Uterus (tissue), 4 donors: ENCODE measurements around the gene PLA2G4D. TPM values are rescaled to one million over a fixed set of nuclear protein-coding genes. Genes with fewer than 3 reads are reported as not detected.
"Not testable (repeated sequence)": the region's sequence is repeated elsewhere in the genome, so short reads cannot be mapped to it uniquely, and the experiment has no call there.

ENCODE experiments used
- DNase-seq, 2 donors: peaks; one replicate each; pipeline ENCODE4 v3.0.0-alpha.2; 2019 to 2020
- H3K27ac ChIP-seq, 2 donors: fragments of 200-600 bp; sonication (generic); 1 replicate in 1 of 2; 2 replicates in 1 of 2; pipeline ENCODE4 v1.5.1; 2016 to 2018
- H3K27me3 ChIP-seq, 2 donors: fragments of 200-600 bp; sonication (generic); one replicate each; pipeline ENCODE4 v1.5.1; 2018 to 2019; ENCODE audit warnings: control low read depth in 1 of 2
- H3K36me3 ChIP-seq, 2 donors: fragments of 200-600 bp; sonication (generic); one replicate each; pipeline ENCODE4 v1.5.1; 2019; ENCODE audit warnings: control low read depth in 1 of 2
- H3K4me1 ChIP-seq, 2 donors: fragments of 200-600 bp; sonication (generic); one replicate each; pipeline ENCODE4 v1.5.1; 2018 to 2019; ENCODE audit warnings: control low read depth in 1 of 2
- H3K4me3 ChIP-seq, 2 donors: fragments of 200-600 bp; sonication (generic); 1 replicate in 1 of 2; 2 replicates in 1 of 2; pipeline ENCODE4 v1.5.1; 2018 to 2019; ENCODE audit warnings: mild to moderate bottlenecking in 1 of 2
- H3K9me3 ChIP-seq, 2 donors: fragments of 200-600 bp; sonication (generic); one replicate each; pipeline ENCODE4 v1.5.1; 2019; ENCODE audit warnings: control low read depth in 1 of 2
- CTCF ChIP-seq, 4 experiments: fragments of 200-600 bp in 2 of 4; fragments of 450-650 bp in 2 of 4; sonication (generic) in 2 of 4; IDR thresholded peaks; one replicate each; pipeline ENCODE4 v1.5.1; 2016 to 2019; ENCODE audit warnings: antibody characterized with exemption in 4 of 4, mild to moderate bottlenecking in 2 of 4, moderate library complexity in 1 of 4
- POLR2A ChIP-seq, 2 donors: fragments of 450-650 bp; IDR thresholded peaks; one replicate each; pipeline ENCODE4 v1.6.1; 2016; ENCODE audit warnings: antibody characterized with exemption in 2 of 2, mild to moderate bottlenecking in 1 of 2, moderate library complexity in 1 of 2
- intact Hi-C: fragments of 100-400 bp; cut with DNase I; formaldehyde crosslinking; loops from one replicate; pipeline ENCODE4 v1.15.1; 2023; ENCODE audit warnings: low total_unique reads
- total RNA-seq, 4 donors: library from RNA; depleted of rRNA in 3 of 4; stranded (reverse); fragments of >200 nt in 3 of 4; gene quantifications; one replicate each; pipeline versions ENCODE4 v1.1.0 to v1.2.4, GENCODE V29; 2014 to 2023
- donor health status: DM: yes; HTN: yes; CAD: no.

The PLA2G4D gene
- total RNA-seq, 4 donors from 2014 or later, result 0.07 TPM; not detected in 3

GRCh38 chr15:42097018-42097417 is 2.7 kb upstream of the PLA2G4D start:
- H3K36me3 ChIP-seq, result no peaks in the 10 kb centered on the region
- TF ChIP-seq CTCF (IDR thresholded peaks at IDR 0.05) (no peak), POLR2A (IDR thresholded peaks at IDR 0.05) (no peak)
- intact Hi-C loops, result no loop called here

GRCh38 chr15:42093966-42094365 is 396 bp downstream of the PLA2G4D start:
- H3K4me1 ChIP-seq, result no peaks in the 10 kb centered on the region
- H3K9me3 ChIP-seq, result no peaks in the 10 kb centered on the region
- intact Hi-C loops, result no loop called here
- DNase-seq, result no peak
- no peak overlapping the region for H3K4me3 ChIP-seq
- H3K27me3 ChIP-seq, result no peaks in the 10 kb centered on the region
- no peak overlapping the region for H3K27ac ChIP-seq
- TF ChIP-seq POLR2A (IDR thresholded peaks at IDR 0.05) (no peak), CTCF (IDR thresholded peaks at IDR 0.05) (no peak)
- no peaks in the 10 kb centered on the region for H3K36me3 ChIP-seq

More at GRCh38 chr15:42097018-42097417, 2.7 kb upstream of the PLA2G4D start:
- no peaks in the 10 kb centered on the region for H3K4me1 ChIP-seq
- no peak for DNase-seq
- H3K9me3 ChIP-seq, result no peaks in the 10 kb centered on the region
- H3K27me3 ChIP-seq, result no peaks in the 10 kb centered on the region
- no peak overlapping the region for H3K4me3 ChIP-seq
- H3K27ac ChIP-seq, result no peak overlapping the region

GRCh38 chr15:42092398-42093318 is 1.7 kb downstream of the PLA2G4D start:
- Histone ChIP-seq H3K4me3 (no peak overlapping the region), H3K36me3 (no peaks in the 10 kb centered on the region), H3K9me3 (no peaks in the 10 kb centered on the region), H3K27ac (no peak overlapping the region), H3K4me1 (no peaks in the 10 kb centered on the region), H3K27me3 (no peaks in the 10 kb centered on the region)
- intact Hi-C loops, result no loop called here
- no peak for DNase-seq
- TF ChIP-seq CTCF (IDR thresholded peaks at IDR 0.05), result no peak
- TF ChIP-seq POLR2A (IDR thresholded peaks at IDR 0.05), result no peak

GRCh38 chr15:42091753-42092397 is 2.5 kb downstream of the PLA2G4D start:
- H3K4me1 ChIP-seq, H3K4me3 ChIP-seq, H3K9me3 ChIP-seq, H3K36me3 ChIP-seq, H3K27me3 ChIP-seq, DNase-seq, intact Hi-C loops, H3K27ac ChIP-seq: not testable (repeated sequence)

GRCh38 chr15:42090781-42091180 is 3.6 kb downstream of the PLA2G4D start:
- TF ChIP-seq POLR2A (IDR thresholded peaks at IDR 0.05) (no peak), CTCF (IDR thresholded peaks at IDR 0.05) (no peak)

More at GRCh38 chr15:42090781-42091180, 3.6 kb downstream of the PLA2G4D start:
- intact Hi-C loops, result no loop called here
- H3K4me1 ChIP-seq, result no peaks in the 10 kb centered on the region
- no peak for DNase-seq
- no peaks in the 10 kb centered on the region for H3K36me3 ChIP-seq
- H3K4me3 ChIP-seq, result no peak overlapping the region
- no peaks in the 10 kb centered on the region for H3K27me3 ChIP-seq
- H3K27ac ChIP-seq, result no peak overlapping the region
- H3K9me3 ChIP-seq, result no peaks in the 10 kb centered on the region
